Activated gamma-delta T cell (primary cell): ENCODE results near the gene APIP.

Experiments used
- DNase-seq: peaks from one replicate; lab custom pipeline; 2025; lab: John Stamatoyannopoulos, UW

Gene APIP

GRCh38 chr11:34840736-34841386, 75.3 kb downstream of the APIP start:
- no peak for DNase-seq

GRCh38 chr11:34839969-34840368, 76.2 kb downstream of the APIP start:
- DNase-seq = no peak

GRCh38 chr11:34836958-34837856, 79.0 kb downstream of the APIP start:
- DNase-seq = no peak

- DNase-seq = no peak
Measured at GRCh38 chr11:34833602-34834001, 82.6 kb downstream of the APIP start.
